ENCODE results near the gene RRP9.

GRCh38 chr3:51908026-51908425 is 33.7 kb downstream of the RRP9 start:
- TF ChIP-seq CTCF (IDR thresholded peaks at IDR 0.05) (no peak), POLR2A (IDR thresholded peaks at IDR 0.05) (no peak)
